Ishikawa (cell line): Measurements from ENCODE around the gene TMIE.
A peak's percentile ranks its signal among the peaks of the same experiment; 100 is the strongest.

Source experiments
- CEBPB ChIP-seq: IDR thresholded peaks from 2 replicates; pipeline ENCODE4 v1.6.1; 2012
- CREB1 ChIP-seq: IDR thresholded peaks from 2 replicates; pipeline ENCODE4 v1.6.1; 2012; ENCODE audit warnings: low read depth
- EGR1 ChIP-seq: IDR thresholded peaks from 2 replicates; pipeline ENCODE4 v1.6.1; 2012
- EP300 ChIP-seq: IDR thresholded peaks from 2 replicates; pipeline ENCODE4 v1.6.1; 2012; ENCODE audit warnings: borderline replicate concordance
- FOXM1 ChIP-seq: IDR thresholded peaks from 2 replicates; pipeline ENCODE4 v1.6.1; 2012; ENCODE audit warnings: low read depth, borderline replicate concordance
- NFIC ChIP-seq: IDR thresholded peaks from 2 replicates; pipeline ENCODE4 v1.6.1; 2012
- RAD21 ChIP-seq: IDR thresholded peaks from 2 replicates; pipeline ENCODE4 v1.6.1; 2012; ENCODE audit warnings: low read depth
- REST ChIP-seq: IDR thresholded peaks from 2 replicates; pipeline ENCODE4 v1.6.1; 2012; ENCODE audit warnings: low read depth, mild to moderate bottlenecking
- TAF1 ChIP-seq: IDR thresholded peaks from 2 replicates; pipeline ENCODE4 v1.6.1; 2012; ENCODE audit warnings: low read depth, mild to moderate bottlenecking
- TCF12 ChIP-seq: IDR thresholded peaks from 2 replicates; pipeline ENCODE4 v1.6.1; 2012; ENCODE audit warnings: low read depth
- TEAD4 ChIP-seq: IDR thresholded peaks from 2 replicates; pipeline ENCODE4 v1.6.1; 2012
- USF1 ChIP-seq: IDR thresholded peaks from 2 replicates; pipeline ENCODE4 v1.6.1; 2012
- YY1 ChIP-seq: IDR thresholded peaks from 2 replicates; pipeline ENCODE4 v1.6.1; 2012; ENCODE audit warnings: low read depth
- ZBTB7A ChIP-seq: IDR thresholded peaks from 2 replicates; pipeline ENCODE4 v1.6.1; 2012; ENCODE audit warnings: low read depth
- TF ChIP-seq, protein P1 (sequence below): IDR thresholded peaks from 2 replicates; pipeline ENCODE4 v1.6.1; 2012

TMIE gene

DNA sequence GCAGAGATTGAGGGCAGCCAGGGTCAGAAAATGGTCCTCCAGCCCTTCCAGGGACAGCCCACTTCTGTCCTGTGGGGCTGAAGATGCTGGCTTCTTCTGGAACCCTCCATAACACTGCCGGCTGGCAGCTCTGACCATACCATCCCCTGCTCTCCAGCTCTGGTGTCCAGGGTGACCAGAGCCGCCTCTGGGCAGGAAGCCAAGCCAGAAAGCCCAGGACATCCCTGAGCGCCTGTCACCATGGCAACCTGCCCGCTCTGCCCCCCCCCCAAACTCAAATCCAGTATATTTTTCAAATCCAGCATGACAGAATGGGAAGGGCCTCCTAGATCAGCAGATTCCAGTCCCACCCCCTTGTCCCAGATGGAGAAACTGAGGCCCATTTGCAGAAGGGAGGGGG lies 420 bp upstream of the TMIE start:
- TF ChIP-seq NFIC, result peak; percentile 58
- TF ChIP-seq ZBTB7A, result no peak

DNA sequence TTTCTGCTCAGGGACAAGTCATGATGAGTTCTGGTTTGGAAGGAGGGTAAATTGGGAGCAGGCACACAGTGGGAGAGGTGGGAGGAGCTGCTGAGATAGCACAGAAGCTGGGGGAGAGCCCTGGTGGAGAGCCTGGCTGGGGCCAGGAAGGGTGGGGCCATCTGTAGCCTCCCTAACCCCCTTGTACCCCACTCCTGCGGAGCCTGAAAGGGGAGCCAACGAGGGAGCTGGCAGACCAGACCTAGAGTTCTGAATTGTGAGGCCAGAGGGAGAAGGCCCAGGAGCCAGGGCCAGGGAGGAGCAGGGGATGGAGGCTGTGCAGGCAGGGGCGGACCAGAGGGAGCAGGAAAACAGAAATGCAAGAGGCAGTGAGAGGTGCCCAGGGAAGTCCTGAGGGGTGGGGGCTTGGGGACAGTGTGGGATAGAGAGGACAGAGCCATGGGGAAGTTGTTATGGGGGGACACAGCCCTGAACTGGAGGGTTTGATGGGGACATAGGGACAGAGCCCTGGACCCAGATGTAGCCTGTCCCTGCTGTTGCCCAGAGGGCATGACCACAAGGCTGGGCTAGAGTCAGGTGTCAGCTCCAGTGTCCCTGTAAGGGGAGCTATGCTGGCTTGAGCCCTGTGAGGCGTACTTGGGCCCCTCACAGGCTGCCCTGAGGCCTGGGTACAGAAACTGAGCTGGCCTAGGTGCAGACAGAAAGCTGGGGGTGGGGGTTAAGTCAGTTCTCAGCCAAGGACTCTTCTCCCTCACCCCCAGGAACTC lies 1.2 kb downstream of the TMIE start:
- TF ChIP-seq NFIC (no peak), EGR1 (no peak), TEAD4 (no peak), CEBPB (no peak), REST (no peak), TAF1 (no peak), TCF12 (no peak), FOXM1 (no peak), EP300 (no peak), RAD21 (no peak), USF1 (no peak), CREB1 (no peak), YY1 (no peak), ZBTB7A (no peak)
- TF ChIP-seq, protein P1, sequence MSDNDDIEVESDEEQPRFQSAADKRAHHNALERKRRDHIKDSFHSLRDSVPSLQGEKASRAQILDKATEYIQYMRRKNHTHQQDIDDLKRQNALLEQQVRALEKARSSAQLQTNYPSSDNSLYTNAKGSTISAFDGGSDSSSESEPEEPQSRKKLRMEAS, result no peak

DNA sequence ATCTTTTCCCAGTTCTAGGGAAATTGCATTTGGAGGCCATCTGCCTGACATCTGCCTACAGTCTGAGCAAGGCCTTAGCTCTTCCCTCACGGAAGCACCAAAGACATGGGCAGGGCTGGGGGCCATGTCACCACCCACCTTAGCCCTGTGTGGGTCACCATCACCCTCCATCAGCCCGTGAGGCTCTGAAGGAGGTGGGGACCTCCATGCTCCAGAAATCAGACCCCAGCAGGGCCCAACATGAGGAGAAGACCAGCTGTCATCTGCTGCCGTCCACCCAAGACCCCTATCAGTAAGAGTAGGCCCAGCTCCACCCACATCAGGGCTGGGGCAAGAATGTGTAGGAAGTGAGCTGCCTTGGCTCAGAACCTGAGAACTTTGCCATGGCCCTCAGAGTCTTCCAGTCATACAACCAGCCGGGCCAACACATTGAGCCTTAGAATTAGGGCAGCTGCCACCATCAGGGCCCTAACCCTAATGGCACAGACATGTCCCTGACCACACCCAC lies 1.9 kb downstream of the TMIE start:
- TF ChIP-seq EP300, result no peak
- TF ChIP-seq CREB1, result no peak
- no peak for TF ChIP-seq RAD21
- TF ChIP-seq TCF12, result no peak
- no peak for TF ChIP-seq REST
- no peak for TF ChIP-seq YY1
- TF ChIP-seq ZBTB7A, result no peak
- no peak for TF ChIP-seq FOXM1
- TF ChIP-seq, protein P1, result no peak
- no peak for TF ChIP-seq EGR1
- no peak for TF ChIP-seq CEBPB
- no peak for TF ChIP-seq USF1
- no peak for TF ChIP-seq NFIC
- TF ChIP-seq TEAD4, result no peak
- no peak for TF ChIP-seq TAF1

DNA sequence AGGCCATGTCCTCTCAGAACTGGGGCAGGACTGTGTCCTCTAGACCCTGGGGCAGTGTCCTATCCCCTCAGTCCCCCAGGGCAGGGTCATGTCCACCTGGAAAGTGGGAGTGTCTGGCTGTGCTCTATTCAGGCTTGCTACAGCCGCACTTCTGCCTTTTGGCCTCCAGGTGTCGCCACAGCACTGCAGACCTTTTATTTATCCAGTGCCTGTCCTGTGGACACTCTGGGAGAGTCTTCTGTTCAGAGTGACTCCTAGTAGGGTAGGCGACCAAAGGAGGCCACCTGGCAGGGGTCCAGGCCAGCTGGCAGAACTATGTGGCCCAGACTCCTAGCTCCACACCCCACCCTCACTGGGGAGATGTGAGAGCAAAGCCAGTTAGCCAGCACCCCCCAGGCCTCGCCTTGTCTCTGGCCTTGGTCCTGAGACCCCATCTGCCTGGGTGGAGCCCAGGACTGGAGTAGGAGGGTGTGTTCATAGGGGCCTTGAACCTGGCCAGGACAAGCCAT lies 3.9 kb downstream of the TMIE start:
- peak; percentile 94 for TF ChIP-seq RAD21
- TF ChIP-seq EGR1, result no peak
- TF ChIP-seq YY1, result no peak
- no peak for TF ChIP-seq ZBTB7A
- peak; percentile 88 for TF ChIP-seq REST
